GM12878 (cell line): Measurements from ENCODE around the gene KCNMB2. TPM values are rescaled to one million over a fixed set of nuclear protein-coding genes. Genes with fewer than 3 reads are reported as not detected.

ENCODE experiments used
- ATAC-seq: fragments of 200-7000 bp; cut with Tn5 transposase; 3 replicates; pipeline ENCODE4 v1.9.1; 2020; ENCODE audit warnings: mild to moderate bottlenecking, moderate library complexity
- BruUV-seq: library from RNA; stranded (reverse); fragments of 400-500 nt; replicated peaks from 2 replicates; lab custom pipeline; 2021; lab: Mats Ljungman, UMichigan
- CTCF ChIA-PET: fragments of 300-600 bp; sonication (Branson Sonifier 250); formaldehyde crosslinking; extraction: SDS; loops from one replicate; lab custom pipeline; 2021; ENCODE audit warnings: inconsistent platforms; lab: Yijun Ruan, JAX
- POLR2A ChIA-PET: fragments of 350-600 bp; formaldehyde crosslinking; extraction: SDS; loops from one replicate; lab custom pipeline; 2021; ENCODE audit warnings: inconsistent platforms; lab: Charles Lee
- RAD21 ChIA-PET: fragments of 300-600 bp; sonication (Branson Sonifier 250); formaldehyde crosslinking; loops from one replicate; lab custom pipeline; 2023; ENCODE audit warnings: antibody characterized with exemption; ENCODE audit not compliant: unreplicated experiment; lab: Charles Lee
- SMC1A ChIA-PET: fragments of 300-600 bp; sonication (Branson Sonifier 250); formaldehyde crosslinking; loops from one replicate; lab custom pipeline; 2023; ENCODE audit not compliant: unreplicated experiment, uncharacterized antibody; lab: Charles Lee
- DNase-seq: peaks from one replicate; pipeline ENCODE4 v3.0.0-alpha.2; 2011; ENCODE audit warnings: low read depth, low spot score
- FAIRE-seq: peaks from 3 replicates; lab custom pipeline; 2011; peaks lifted over from hg19 to GRCh38; lab: Jason Lieb, UNC
- H2AFZ ChIP-seq: 2 replicates; pipeline ENCODE4 v1.6.0; 2011; ENCODE audit warnings: low read depth, low read length, control low read depth; ENCODE audit not compliant: control insufficient read depth
- H3K27ac ChIP-seq: 2 replicates; pipeline ENCODE4 v1.5.1; 2011; ENCODE audit warnings: control low read depth; ENCODE audit not compliant: control insufficient read depth, insufficient read depth
- H3K27me3 ChIP-seq, 2 experiments: replicated peaks in 1 of 2; 2 replicates each; pipeline versions ENCODE4 v1.6.0 to v1.6.1; 2011; ENCODE audit warnings: low read length in 1 of 2; ENCODE audit not compliant: control insufficient read depth in 2 of 2, insufficient read depth in 2 of 2
- H3K36me3 ChIP-seq, 2 experiments: 2 replicates each; pipeline ENCODE4 v1.5.1; 2011; ENCODE audit warnings: low read length in 1 of 2; ENCODE audit not compliant: control insufficient read depth in 2 of 2, insufficient read depth in 2 of 2
- H3K4me1 ChIP-seq: 2 replicates; pipeline ENCODE4 v1.6.1; 2011; ENCODE audit warnings: mild to moderate bottlenecking, low read length, moderate library complexity, mixed read lengths; ENCODE audit not compliant: control insufficient read depth, insufficient read depth
- H3K4me2 ChIP-seq: 2 replicates; pipeline ENCODE4 v1.6.0; 2011; ENCODE audit warnings: control low read depth; ENCODE audit not compliant: control insufficient read depth, insufficient read depth
- H3K4me3 ChIP-seq: fragments of 200-600 bp; sonication (generic); 2 replicates; pipeline ENCODE4 v1.5.1; 2016
- H3K79me2 ChIP-seq: 2 replicates; pipeline ENCODE4 v1.6.0; 2011; ENCODE audit warnings: low read length; ENCODE audit not compliant: control insufficient read depth, insufficient read depth
- H3K9ac ChIP-seq: 2 replicates; pipeline ENCODE4 v1.8.0; 2011; ENCODE audit warnings: low read length, control low read depth, mixed read lengths; ENCODE audit not compliant: control insufficient read depth, insufficient read depth
- H3K9me3 ChIP-seq: replicated peaks from 3 replicates; pipeline ENCODE4 v1.5.1; 2011; ENCODE audit warnings: mild to moderate bottlenecking, low read length; ENCODE audit not compliant: control insufficient read depth, insufficient read depth
- H4K20me1 ChIP-seq: 2 replicates; pipeline ENCODE4 v1.6.0; 2011; ENCODE audit not compliant: control insufficient read depth, insufficient read depth
- CUX1 ChIP-seq: IDR thresholded peaks from 2 replicates; pipeline ENCODE4 v1.6.1; 2012; ENCODE audit warnings: improper control_type of control experiment, low read depth, low read length; ENCODE audit not compliant: insufficient replicate concordance
- EGR1 ChIP-seq, 2 experiments: IDR thresholded peaks; 1 replicate in 1 of 2; 2 replicates in 1 of 2; pipeline ENCODE4 v1.6.1; 2011 to 2012; ENCODE audit warnings: low read depth in 2 of 2, low read length in 2 of 2, borderline replicate concordance in 1 of 2, mild to moderate bottlenecking in 1 of 2, moderate library complexity in 1 of 2
- FOXM1 ChIP-seq: IDR thresholded peaks from 2 replicates; pipeline ENCODE4 v1.6.1; 2012; ENCODE audit warnings: low read depth, mild to moderate bottlenecking, inconsistent platforms, low read length, moderate library complexity
- IKZF1 ChIP-seq: fragments of 450-650 bp; conservative IDR thresholded peaks from 2 replicates; pipeline ENCODE4 v1.6.1; 2017; ENCODE audit warnings: antibody characterized with exemption, mild to moderate bottlenecking
- IRF3 ChIP-seq: fragments of 450-650 bp; IDR thresholded peaks from 2 replicates; pipeline ENCODE4 v1.6.1; 2014; ENCODE audit warnings: mild to moderate bottlenecking
- KAT2A ChIP-seq: conservative IDR thresholded peaks from 2 replicates; pipeline ENCODE4 v1.6.1; 2011; ENCODE audit warnings: low read depth, low read length; ENCODE audit not compliant: control insufficient read depth
- NFIC ChIP-seq: IDR thresholded peaks from 2 replicates; pipeline ENCODE4 v1.6.1; 2012; ENCODE audit warnings: low read depth, mild to moderate bottlenecking, inconsistent platforms, low read length, moderate library complexity
- WGBS: methylation state at CpG from one replicate; pipeline ENCODE4 v1.1.6; 2016; ENCODE audit warnings: low lambda C conversion rate; ENCODE audit not compliant: insufficient replicate concordance, insufficient coverage; ENCODE audit errors: missing lambda C conversion rate; 5-methylcytosine and 5-hydroxymethylcytosine counted together
- in situ Hi-C: fragments of 300-500 bp; cut with MboI; formaldehyde crosslinking; loops from 9 replicates; pipeline ENCODE4 v1.14.3; 2018; ENCODE audit warnings: mixed read lengths
- intact Hi-C: fragments of 100-400 bp; cut with micrococcal nuclease; formaldehyde crosslinking; loops from one replicate; pipeline ENCODE4 v1.14.2; 2022; ENCODE audit not compliant: unreplicated experiment
- polyA plus RNA-seq, 11 experiments: library from polyadenylated mRNA; depleted of rRNA in 4 of 11; unstranded in 6 of 11; stranded (reverse) in 5 of 11; fragments of >200 nt; fragmentation: Nextera tagmentation in 4 of 11; fragmentation: Illumina TruSeq in 1 of 11; extraction: Ambion mirVana in 4 of 11; extraction: Trizol in 1 of 11; gene quantifications; 1 replicate in 1 of 11; 2 replicates in 10 of 11; pipeline versions ENCODE4 v1.2.1 to v1.2.3, GENCODE V29; 2011 to 2016; ENCODE audit warnings: inconsistent platforms in 2 of 11, missing spikeins in 2 of 11, low read depth in 1 of 11
- total RNA-seq, 4 experiments: library from RNA; depleted of rRNA in 3 of 4; stranded (reverse); fragments of >200 nt in 3 of 4; fragmentation: Illumina TruSeq in 1 of 4; extraction: Trizol in 1 of 4; gene quantifications; 2 replicates each; pipeline versions ENCODE4 v1.2.1 to v1.2.3, GENCODE V29; 2013 to 2021
- TF ChIP-seq, protein P1 (sequence below): fragments of 450-650 bp; IDR thresholded peaks from 2 replicates; pipeline ENCODE4 v1.6.1; 2017; ENCODE audit warnings: mild to moderate bottlenecking, moderate library complexity
- TF ChIP-seq, protein P2 (sequence below): IDR thresholded peaks from 2 replicates; pipeline ENCODE4 v1.6.1; 2011; ENCODE audit warnings: mild to moderate bottlenecking, low read depth, low read length, moderate library complexity; ENCODE audit not compliant: insufficient replicate concordance

Gene KCNMB2
- total and polyA plus RNA-seq, 10 of the 15 experiments (the other 5 are each of a cell fraction or from before 2014, with no cell fraction given): 0.22 to 18.8 (median 11.0) TPM

GRCh38 chr3:178512647-178513046 is 23.6 kb upstream of the KCNMB2 start:
- WGBS: 82% methylated on average over 5 of the region's 5 CpGs
- H3K9me3 ChIP-seq: no peaks in the 10 kb centered on the region; the same call in none of the 3 replicates
- H3K36me3 ChIP-seq: no peaks in the 10 kb centered on the region
- H3K79me2 ChIP-seq: no peaks in the 10 kb centered on the region; the same call in 1 of the 2 replicates
- ChIA-PET SMC1A (interaction anchor here (0.8 to 1.6 kb wide), 3 partner anchors 11 to 76 kb away, joined by 3 to 5 read pairs (median 3); no protein-coding TSS in a partner anchor), RAD21 (no interaction called here), CTCF (interaction anchor here (0.9 kb wide), 1 partner anchor 32 kb away, joined by 3 read pairs; no protein-coding TSS in a partner anchor), POLR2A (no interaction called here)
- no peaks in the 10 kb centered on the region for H4K20me1 ChIP-seq
- no peaks in the 10 kb centered on the region for H3K27me3 ChIP-seq
- peak overlapping the region; percentile 97 for H3K27ac ChIP-seq
- H2AFZ ChIP-seq: peak overlapping the region; percentile 29
- peaks cover 46% of the 10 kb centered on the region for H3K4me1 ChIP-seq
- FAIRE-seq (no peak), ATAC-seq (no peak), DNase-seq (no peak)
- intact Hi-C loops: no loop called here
- 0 out of 2 replicates have a peak, but pooled peaks have one; percentile 12 for TF ChIP-seq NFIC
- no peak for TF ChIP-seq KAT2A
- no peak for TF ChIP-seq IKZF1
- TF ChIP-seq CUX1: no peak
- TF ChIP-seq, protein P1, sequence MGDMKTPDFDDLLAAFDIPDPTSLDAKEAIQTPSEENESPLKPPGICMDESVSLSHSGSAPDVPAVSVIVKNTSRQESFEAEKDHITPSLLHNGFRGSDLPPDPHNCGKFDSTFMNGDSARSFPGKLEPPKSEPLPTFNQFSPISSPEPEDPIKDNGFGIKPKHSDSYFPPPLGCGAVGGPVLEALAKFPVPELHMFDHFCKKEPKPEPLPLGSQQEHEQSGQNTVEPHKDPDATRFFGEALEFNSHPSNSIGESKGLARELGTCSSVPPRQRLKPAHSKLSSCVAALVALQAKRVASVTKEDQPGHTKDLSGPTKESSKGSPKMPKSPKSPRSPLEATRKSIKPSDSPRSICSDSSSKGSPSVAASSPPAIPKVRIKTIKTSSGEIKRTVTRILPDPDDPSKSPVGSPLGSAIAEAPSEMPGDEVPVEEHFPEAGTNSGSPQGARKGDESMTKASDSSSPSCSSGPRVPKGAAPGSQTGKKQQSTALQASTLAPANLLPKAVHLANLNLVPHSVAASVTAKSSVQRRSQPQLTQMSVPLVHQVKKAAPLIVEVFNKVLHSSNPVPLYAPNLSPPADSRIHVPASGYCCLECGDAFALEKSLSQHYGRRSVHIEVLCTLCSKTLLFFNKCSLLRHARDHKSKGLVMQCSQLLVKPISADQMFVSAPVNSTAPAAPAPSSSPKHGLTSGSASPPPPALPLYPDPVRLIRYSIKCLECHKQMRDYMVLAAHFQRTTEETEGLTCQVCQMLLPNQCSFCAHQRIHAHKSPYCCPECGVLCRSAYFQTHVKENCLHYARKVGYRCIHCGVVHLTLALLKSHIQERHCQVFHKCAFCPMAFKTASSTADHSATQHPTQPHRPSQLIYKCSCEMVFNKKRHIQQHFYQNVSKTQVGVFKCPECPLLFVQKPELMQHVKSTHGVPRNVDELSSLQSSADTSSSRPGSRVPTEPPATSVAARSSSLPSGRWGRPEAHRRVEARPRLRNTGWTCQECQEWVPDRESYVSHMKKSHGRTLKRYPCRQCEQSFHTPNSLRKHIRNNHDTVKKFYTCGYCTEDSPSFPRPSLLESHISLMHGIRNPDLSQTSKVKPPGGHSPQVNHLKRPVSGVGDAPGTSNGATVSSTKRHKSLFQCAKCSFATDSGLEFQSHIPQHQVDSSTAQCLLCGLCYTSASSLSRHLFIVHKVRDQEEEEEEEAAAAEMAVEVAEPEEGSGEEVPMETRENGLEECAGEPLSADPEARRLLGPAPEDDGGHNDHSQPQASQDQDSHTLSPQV: no peak
- no peak for TF ChIP-seq IRF3
- TF ChIP-seq FOXM1: no peak
- TF ChIP-seq, protein P2, sequence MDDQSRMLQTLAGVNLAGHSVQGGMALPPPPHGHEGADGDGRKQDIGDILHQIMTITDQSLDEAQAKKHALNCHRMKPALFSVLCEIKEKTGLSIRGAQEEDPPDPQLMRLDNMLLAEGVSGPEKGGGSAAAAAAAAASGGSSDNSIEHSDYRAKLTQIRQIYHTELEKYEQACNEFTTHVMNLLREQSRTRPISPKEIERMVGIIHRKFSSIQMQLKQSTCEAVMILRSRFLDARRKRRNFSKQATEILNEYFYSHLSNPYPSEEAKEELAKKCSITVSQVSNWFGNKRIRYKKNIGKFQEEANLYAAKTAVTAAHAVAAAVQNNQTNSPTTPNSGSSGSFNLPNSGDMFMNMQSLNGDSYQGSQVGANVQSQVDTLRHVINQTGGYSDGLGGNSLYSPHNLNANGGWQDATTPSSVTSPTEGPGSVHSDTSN: no peak
- no peak for TF ChIP-seq EGR1 (IDR thresholded peaks at IDR 0.05; ENCODE audit: borderline replicate concordance in 1 of 2, low read depth in 2 of 2, low read length in 2 of 2)
- no peak overlapping the region for H3K9ac ChIP-seq
- H3K4me2 ChIP-seq: no peak overlapping the region
- in situ Hi-C loops: loop anchor here (25.0 kb wide), 1 partner anchor 1450 kb away; no protein-coding TSS in a partner anchor
- H3K4me3 ChIP-seq: no peak overlapping the region
- BruUV-seq: no TSS peak
